GM21717 (cell line): ENCODE data around the gene C3orf70.

Experiments
- ATAC-seq: cut with Tn5 transposase; IDR thresholded peaks from one replicate; pipeline ENCODE4 v1.9.1; 2021; ENCODE audit warnings: mild to moderate bottlenecking, moderate library complexity; ENCODE audit not compliant: unreplicated experiment

Gene C3orf70

DNA sequence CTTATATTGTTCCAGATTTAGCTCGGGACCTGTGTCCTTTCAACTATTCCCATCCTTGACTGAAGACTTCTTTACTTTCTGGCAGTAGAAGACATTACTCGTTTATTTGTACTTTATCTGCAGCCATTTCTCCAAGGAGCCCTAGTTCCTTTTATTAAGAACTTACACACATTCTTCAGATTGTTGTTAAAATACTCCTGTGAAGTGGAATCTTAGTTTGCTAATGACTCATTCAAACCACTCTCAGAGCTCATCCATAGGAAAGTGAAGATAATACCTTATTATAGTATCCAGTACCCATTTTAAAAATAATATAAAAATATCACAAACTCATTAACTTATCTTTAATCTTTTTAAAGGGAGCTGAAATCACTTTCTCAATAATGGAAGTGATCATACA is 63.5 kb downstream of the C3orf70 start:
- no peak for ATAC-seq

DNA sequence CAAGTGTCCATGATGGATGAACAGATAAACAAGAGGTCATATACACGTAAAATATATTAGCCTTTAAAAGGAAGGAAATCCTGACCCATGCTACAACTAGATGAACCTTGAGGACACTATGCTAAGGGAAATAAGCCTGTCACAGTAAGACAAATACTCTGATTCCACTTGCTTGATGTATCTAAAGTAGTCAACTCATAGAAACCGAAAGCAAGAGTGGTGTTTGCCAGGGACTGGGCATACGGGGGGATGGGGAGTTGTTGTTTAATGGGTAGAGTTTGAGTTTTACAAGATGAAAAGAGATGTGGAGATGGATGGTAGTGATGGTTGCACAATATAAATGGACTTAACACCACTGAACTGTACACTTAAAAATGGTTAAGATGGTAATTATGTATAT is 65.4 kb downstream of the C3orf70 start:
- no peak for ATAC-seq

GRCh38 chr3:185084901-185085300 is 68.0 kb downstream of the C3orf70 start:
- no peak for ATAC-seq

- no peak for ATAC-seq
These were observed 68.5 kb downstream of the C3orf70 start for GRCh38 chr3:185084402-185084801.

- ATAC-seq: no peak
These were observed 70.0 kb downstream of the C3orf70 start for GRCh38 chr3:185082829-185083228.

DNA sequence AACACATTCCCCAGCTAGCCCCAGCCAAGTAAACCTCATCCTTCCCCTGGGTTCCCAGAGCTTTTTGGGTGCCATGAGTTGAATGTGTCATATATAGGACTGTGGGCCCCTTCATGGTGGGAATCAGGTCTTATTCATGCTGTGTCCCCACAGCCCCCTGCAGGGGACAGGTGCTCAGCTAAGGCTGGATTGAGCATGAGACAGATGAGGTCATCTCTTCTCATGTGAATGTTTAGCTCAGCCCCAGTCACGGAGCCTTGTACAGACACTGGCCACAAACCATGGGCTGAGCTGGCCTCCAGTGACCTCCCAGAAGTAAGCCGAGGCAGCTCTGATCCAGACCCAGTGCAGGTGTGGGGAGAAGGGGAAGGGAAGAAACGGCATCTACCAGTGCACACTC is 70.7 kb downstream of the C3orf70 start:
- no peak for ATAC-seq

DNA sequence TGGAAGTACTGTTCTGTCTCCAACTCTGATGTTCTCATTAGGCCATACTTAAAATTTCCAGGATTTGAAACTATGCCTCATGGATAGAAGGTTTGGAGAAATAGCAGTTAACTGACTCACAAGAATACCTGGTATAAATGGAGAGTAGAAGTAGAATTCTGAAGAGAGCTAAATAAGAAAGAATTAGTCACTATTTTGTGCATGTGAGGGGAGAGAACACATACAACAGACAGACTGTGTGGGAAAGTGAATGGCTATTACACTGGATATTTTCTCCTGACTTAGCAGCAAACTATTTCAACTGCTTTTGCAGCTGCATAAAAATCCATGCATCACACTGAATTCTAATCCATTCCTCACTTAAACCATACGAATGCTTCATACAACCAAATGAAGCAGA is 71.3 kb downstream of the C3orf70 start:
- no peak for ATAC-seq

- no peak for ATAC-seq
These were observed 73.2 kb downstream of the C3orf70 start for GRCh38 chr3:185079625-185080024.

DNA sequence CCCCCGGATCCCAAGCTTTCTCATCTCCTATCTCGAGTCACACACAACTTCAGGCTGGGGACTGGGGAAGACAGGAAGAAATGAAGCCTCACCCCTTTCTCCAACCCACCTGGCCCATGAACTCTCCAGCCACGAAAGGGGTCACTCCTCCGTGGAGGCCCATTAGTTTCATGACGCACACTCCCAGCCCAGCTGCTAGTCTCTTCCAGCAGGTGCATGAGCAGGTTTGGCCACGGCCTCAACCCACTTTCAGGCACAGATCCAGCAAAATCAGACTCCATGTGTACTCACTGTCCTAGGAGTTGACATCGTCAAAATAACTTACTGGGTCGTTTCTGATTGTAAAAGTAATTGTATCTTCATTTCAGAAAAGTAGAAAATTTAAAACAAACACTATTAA is 76.6 kb downstream of the C3orf70 start:
- ATAC-seq: no peak

- no peak for ATAC-seq
These were observed 77.3 kb downstream of the C3orf70 start for GRCh38 chr3:185075547-185075946.

DNA sequence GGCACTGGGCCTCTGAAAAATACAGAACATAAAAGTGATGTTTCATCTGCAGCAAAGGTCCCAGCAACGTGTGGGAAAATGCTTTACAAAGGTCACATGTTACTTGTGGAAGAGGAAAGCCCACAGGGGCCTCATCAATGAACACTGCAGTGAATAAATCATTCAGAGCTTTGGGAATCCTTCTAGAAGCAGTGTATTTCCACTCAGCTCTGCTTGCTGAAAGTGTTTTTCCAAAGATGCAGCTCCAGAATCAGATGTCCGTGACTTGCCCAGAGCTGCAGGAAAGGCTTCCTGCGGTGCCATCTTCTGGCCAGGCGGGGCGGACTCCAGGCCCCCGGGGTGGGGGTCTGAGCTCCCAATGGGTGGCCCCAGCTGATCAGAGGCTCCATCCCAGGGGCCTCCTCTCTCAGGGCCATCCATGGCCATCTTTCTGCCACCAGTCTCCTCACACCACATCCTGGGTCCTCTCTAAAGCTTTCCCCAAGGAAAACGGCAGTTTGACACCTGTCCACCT is 81.5 kb downstream of the C3orf70 start:
- no peak for ATAC-seq

- ATAC-seq: no peak
These were observed 82.2 kb downstream of the C3orf70 start for GRCh38 chr3:185070491-185071286.

- no peak for ATAC-seq
These were observed 83.5 kb downstream of the C3orf70 start for GRCh38 chr3:185069037-185070030.

DNA sequence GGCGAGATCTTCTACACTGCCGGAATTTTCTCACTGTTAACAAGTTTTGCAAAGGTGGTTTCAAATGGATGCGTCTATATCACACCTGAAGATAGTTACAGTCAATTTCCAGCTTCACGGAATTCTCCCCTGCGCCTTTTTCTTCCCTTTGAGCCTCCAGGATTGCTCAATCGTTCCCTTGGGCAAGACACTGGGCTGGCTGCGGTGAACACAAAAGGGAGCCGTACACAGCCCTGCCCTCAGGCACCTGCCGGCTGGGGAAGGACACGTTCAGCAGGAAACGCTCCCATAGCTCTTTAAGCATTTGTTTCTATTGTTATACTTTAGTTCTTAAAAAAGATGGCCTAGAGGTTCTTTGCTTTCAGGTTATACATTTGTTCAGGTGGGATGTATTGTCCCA is 85.7 kb downstream of the C3orf70 start:
- ATAC-seq: no peak

- ATAC-seq: no peak
These were observed 86.6 kb downstream of the C3orf70 start for GRCh38 chr3:185066251-185066650.

DNA sequence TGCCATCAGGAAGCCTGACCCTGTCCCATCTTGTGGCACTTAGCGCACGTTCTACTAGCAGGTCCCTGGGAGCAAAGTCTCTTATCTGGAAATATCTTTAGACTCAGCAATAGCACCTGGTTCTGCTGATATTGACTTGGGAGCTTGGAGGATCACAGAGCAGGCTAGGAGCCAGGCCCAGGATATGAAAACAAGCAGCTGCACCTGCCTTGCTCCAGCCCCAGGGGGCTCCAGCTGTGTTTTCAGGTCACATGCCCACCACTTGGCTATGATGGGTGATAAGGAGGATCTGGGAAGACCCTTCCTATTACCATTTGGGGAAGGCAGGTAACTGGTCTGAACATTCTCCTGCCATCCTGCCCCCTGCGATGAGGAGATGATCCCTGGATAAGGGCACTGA is 87.8 kb downstream of the C3orf70 start:
- ATAC-seq: no peak

DNA sequence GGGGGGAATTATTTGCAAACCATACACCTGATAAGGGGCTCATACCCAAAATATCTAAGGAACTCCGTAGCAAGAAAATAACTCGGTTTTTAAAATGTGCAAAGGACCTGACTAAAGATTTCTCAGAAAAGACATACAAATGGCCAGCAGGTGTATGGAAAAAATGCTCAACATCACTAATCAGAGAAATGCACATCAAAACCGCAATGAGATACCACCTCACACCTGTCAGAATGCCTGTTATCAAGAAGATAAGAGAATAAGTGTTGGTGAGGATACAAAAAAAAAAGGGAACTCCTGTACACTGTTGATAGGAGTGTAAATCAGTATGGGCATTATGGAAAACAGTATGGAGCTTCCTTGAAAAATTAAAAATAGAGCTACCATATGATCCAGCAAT is 89.4 kb downstream of the C3orf70 start:
- no peak for ATAC-seq

DNA sequence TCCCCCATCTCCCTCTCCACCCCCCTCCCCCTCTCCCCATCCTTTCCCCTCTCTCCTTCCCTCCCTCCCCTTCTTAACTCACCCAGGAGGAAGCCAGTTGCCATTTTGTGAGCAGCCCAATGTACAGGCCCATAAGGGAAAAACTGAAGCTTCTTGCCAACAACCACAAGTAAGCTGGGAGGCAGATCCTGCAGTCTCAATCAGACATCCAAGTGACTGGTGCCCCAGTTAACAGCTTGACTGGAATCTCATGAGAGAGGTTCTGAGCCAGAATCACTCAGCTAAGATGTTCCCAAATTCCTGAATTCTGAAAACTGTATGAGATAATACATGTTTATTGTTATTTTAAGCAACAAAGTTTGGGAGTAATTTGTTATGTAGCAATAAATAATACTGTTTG is 90.7 kb downstream of the C3orf70 start:
- no peak for ATAC-seq

DNA sequence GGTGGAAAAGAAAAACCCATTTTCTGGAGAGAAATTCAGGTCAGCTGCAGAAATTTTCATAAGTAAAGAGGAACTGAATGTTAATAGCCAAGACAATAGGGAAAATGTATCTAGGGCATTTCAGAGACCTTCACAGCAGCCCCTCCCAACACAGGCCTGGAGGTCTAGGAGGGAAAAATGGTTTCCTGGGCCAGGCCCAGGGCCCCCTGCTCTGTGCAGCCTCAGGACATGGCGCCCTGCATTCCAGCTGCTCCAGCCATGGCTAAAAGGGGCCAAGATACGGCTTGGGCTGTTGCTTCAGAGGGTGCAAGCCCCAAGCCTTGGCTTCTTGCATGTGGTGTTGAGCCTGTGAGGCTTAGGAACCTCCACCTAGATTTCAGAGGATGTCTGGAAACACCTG is 92.2 kb downstream of the C3orf70 start:
- no peak for ATAC-seq

DNA sequence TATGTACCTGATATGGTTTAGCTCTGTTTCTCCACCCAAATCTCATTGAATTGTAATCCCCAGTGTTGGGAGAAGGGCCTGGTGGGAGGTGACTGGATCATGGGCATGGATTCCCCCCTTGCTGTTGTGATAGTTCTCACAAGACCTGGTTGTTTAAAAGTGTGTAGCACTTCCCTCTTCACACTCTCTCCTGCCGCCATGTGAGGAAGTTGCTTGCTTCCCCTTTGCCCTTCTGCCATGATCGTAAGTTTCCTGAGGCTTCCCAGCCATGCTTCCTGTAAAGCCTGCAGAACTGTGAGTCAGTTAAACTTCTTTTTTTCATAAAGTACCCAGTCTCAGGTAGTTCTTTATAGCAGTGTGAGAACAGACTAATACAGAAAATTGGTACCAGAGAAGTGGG is 93.1 kb downstream of the C3orf70 start:
- ATAC-seq: no peak

GRCh38 chr3:185058796-185059195 is 94.1 kb downstream of the C3orf70 start:
- ATAC-seq: no peak

DNA sequence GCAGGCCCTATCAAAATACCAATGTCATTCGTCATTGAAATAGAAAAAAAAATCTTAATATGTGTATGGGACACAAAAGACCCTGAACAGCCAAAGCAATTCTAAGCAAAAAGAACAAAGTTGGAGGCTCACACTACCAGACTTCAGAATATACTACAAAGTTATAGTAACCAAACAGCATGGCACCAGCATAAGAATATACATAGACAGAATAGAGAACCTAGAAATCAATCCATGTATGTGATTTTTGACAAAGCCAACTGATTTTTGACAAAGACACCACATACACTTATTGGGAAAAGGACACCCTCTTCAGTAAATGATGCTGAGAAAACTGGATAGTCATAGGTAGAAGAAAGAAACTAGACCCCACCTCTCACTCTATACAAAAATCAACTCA is 95.0 kb downstream of the C3orf70 start:
- ATAC-seq: no peak
